Measurements from ENCODE around the gene ST3GAL6.

The ST3GAL6 gene

GRCh38 chr3:98735761-98736269 lies 27.3 kb upstream of the ST3GAL6 start:
- DNase-seq (ENCODE audit: low spot score), result no peak
- TF ChIP-seq CTCF (IDR thresholded peaks at IDR 0.05; ENCODE audit: extremely low read depth, insufficient read depth, missing control alignments), result no peak
- in situ Hi-C loops (cut with MboI; ENCODE audit: low pct_unique_long_range_greater_than_20kb, low sequenced_read_pairs, unreplicated experiment), result no loop called here

- no peak for TF ChIP-seq CTCF (IDR thresholded peaks at IDR 0.05; ENCODE audit: extremely low read depth, insufficient read depth, missing control alignments)
- in situ Hi-C loops (cut with MboI; ENCODE audit: low pct_unique_long_range_greater_than_20kb, low sequenced_read_pairs, unreplicated experiment), result no loop called here
- DNase-seq (ENCODE audit: low spot score), result no peak
Measured at GRCh38 chr3:98737301-98737700, 25.8 kb upstream of the ST3GAL6 start.

GRCh38 chr3:98739266-98739665 lies 23.9 kb upstream of the ST3GAL6 start:
- TF ChIP-seq CTCF (IDR thresholded peaks at IDR 0.05; ENCODE audit: extremely low read depth, insufficient read depth, missing control alignments), result no peak
- in situ Hi-C loops (cut with MboI; ENCODE audit: low pct_unique_long_range_greater_than_20kb, low sequenced_read_pairs, unreplicated experiment), result no loop called here
- DNase-seq (ENCODE audit: low spot score), result no peak

GRCh38 chr3:98740324-98740723 lies 22.8 kb upstream of the ST3GAL6 start:
- DNase-seq (ENCODE audit: low spot score), result no peak
- in situ Hi-C loops (cut with MboI; ENCODE audit: low pct_unique_long_range_greater_than_20kb, low sequenced_read_pairs, unreplicated experiment), result no loop called here
- no peak for TF ChIP-seq CTCF (IDR thresholded peaks at IDR 0.05; ENCODE audit: extremely low read depth, insufficient read depth, missing control alignments)

GRCh38 chr3:98741121-98741716 lies 21.9 kb upstream of the ST3GAL6 start:
- no peak for DNase-seq (ENCODE audit: low spot score)
- no peak for TF ChIP-seq CTCF (IDR thresholded peaks at IDR 0.05; ENCODE audit: extremely low read depth, insufficient read depth, missing control alignments)
- in situ Hi-C loops (cut with MboI; ENCODE audit: low pct_unique_long_range_greater_than_20kb, low sequenced_read_pairs, unreplicated experiment), result no loop called here

- TF ChIP-seq CTCF (IDR thresholded peaks at IDR 0.05; ENCODE audit: extremely low read depth, insufficient read depth, missing control alignments), result no peak
- in situ Hi-C loops (cut with MboI; ENCODE audit: low pct_unique_long_range_greater_than_20kb, low sequenced_read_pairs, unreplicated experiment), result no loop called here
- no peak for DNase-seq (ENCODE audit: low spot score)
Measured at GRCh38 chr3:98743071-98743470, 20.1 kb upstream of the ST3GAL6 start.

All from GM13977 (cell line).